CD4-positive, alpha-beta T cell treated with Interleukin-21 for 1 hour (primary cell): ENCODE measurements around the gene PRRC2B.
A peak's percentile ranks its signal among the peaks of the same experiment; 100 is the strongest.

Experiments
- DNase-seq: peaks from one replicate; pipeline ENCODE4 v3.0.0-alpha.2; 2020

The PRRC2B gene

DNA sequence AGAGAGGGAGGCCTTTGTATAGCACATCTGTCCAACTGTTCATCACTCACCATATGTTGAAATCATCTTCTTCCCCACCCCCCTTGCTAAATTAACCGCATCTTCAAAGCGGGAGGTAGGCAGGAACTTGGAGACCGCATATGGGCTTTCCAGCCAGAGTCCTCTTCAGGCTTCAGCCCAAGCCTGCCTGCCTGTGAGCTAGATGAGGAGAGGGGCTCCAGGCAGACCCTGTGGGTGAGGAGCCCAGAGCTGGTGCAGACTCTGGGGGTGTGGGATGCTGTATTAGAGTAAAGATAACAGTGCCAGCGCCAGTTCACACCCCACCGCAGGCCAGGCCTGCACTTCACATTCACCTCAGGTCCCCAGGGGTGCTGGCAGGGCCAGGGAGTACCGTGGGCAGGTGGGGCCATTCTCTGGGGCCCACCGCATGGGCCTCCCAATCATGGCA, 16.2 kb downstream of the PRRC2B start:
- DNase-seq: peak; percentile 65

DNA sequence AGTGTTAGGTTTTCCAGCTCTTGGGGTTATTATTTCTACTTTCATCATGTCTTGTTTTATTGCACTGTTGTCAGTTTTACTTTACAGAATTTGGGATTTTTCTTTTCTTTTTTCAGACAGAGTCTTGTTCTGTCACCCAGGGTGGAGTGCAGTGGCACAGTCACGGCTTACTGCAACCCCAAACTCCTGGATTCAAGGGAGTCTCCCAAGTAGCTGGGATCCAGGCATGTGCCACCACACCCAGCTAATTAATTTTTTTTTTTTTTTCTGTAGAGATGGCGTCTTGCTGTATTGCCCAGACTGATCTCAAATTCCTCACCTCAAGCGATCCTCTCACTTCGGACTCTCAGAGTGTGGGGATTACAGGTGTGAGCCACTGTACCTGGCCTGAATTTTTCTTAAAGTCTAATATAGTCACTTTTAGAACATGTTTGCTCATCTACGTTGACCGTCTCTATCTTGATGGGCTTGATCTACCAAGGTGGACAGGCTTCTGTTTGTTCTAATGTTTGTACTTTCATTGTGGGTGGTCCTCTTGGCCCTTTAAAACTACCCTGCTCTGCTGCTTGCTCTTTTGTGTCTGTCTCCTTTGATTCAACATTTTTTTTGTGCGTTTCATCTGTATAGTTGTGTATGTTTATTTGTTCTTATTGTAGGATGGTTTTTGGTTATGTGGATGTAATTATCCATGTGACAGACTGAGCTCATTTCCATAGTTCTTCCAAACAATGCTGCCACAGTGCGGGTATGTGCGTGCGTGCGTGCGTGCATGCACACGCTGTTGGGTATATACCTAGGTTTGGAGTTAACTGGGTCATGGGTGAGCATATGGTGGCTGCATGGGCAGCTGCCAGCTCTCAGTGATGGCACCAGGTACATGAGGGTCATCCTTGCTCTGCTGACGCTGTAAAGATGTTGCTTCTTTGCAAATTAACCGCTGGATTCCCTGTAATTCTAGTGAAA, 18.1 kb downstream of the PRRC2B start:
- DNase-seq: no peak

DNA sequence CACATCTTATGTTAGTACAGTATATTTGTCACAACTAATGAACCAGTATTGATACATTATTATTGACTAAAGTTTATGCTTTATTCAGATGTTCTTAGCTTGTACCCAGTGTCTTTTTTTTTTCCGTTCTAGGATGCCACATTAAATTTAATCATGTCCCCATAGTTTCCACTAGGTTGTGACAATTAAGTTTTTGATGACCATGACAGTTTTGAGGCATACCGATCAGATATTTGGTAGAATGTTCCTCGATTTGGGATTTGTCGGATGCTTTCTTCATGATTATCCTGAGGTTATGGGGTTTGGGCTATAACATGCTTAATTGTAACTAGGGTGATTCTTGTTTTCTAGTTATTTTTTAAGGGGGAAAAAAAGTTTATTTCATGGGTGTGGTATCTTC, 22.6 kb downstream of the PRRC2B start:
- no peak for DNase-seq

DNA sequence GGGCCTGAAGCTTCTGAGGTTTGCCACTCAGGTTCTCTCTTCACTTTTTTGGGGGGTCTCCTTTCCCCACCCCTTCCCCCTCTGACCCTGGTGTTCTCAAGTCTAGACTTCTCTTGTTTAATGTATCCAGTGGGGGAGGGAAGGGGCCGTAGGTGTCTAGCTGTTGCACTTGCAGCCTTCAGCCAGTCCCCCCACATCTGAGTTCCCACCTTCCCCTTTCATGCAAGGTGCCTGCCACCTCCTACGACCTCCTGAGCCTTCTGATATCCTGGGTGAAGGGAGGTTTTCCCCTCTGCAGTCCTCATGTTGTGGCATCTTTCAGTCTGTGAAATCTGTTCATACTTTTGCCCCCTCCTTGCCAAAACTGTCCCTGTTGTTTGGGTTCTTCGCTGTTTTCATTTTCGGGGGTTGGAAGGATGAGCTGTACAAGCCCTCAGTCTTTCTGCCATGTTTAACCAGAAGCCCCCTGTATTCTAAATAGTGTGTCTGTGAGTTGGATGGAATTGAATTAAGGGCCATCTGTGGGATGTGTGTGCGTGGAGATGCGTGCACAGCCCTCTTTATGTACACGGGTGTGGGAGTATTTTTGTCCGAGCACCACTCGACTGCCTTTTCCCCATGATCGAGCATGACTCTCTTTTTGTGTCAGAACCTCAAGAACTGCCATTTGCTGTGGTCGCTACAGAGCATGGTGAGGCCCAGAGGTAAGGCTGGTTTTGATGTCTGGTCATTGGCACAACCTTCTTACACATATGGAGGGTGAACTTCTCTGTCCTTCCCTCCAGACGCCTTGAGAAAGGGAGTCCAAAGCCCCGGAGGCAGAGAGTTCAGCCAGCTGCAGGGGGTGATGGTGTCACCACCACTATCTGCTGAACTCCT, 23.6 kb downstream of the PRRC2B start:
- DNase-seq: no peak

DNA sequence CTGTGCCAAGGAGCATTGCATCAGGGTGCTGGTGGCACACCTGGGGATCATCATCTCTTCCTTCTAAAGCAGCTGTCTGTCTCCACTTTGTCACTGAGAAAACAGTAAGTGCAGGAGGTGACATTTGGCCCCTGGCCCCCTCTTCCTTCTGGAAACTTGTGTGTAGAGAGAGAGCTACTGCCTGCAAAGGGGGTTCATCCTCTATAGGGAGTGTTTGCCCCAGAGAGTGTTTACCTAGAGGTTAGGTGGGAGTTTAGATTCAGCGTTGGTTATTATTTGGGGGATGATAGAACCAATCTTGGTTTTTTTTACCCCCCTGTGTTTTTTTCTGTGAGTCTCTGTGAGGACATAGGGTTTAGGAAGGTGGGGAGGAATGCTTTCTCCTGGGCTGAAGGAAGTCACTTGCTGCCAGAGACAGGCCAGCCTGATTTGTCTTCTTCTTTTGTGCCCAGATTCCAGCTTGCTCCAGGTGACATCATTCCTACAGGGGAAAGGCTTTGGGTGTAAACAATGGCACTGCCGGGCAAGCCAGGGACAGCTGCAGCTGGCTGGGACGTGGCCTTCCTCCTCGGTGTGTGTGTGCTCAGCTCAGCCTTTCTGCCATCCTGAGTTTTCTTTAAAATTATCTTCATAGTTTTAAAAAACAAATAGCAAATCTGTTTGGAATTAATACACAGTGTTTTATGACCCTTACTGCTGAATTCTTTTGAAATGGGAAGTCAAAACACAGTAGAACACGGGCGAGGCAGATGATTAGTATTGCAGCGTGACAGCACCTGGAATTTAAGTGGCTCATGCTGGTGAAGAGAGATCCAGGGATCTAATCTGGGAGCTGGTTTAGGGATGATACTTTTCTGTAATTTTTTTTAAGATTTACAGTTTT, 24.5 kb downstream of the PRRC2B start:
- DNase-seq: no peak

DNA sequence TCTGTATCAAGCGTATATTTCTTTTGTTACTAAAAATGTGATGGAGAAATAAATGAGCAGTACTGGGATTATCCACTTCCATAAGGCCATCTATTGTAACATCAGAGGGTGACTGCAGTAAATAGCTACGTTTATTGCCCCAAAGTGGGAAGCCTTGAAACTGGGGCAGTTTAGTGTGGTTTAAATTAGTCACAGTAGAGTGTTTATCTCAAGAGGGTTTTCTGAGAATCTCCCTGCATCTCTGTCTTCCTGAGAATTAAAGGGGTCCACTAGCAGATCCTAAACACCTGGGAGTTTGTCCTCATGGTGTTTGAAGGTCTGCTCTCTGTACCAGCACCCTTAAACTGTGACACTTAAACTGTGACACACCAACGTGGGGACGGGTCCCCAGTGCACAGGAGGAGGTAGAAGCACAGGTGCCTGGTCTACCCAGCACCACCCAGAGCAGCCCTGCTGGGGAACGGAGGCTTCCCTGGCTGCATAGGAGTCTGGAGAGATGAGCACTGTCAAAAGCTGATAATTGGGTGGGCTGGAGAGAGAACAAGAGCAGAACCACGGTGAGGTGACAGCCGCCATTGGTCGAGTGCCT, 25.2 kb downstream of the PRRC2B start:
- DNase-seq: no peak

DNA sequence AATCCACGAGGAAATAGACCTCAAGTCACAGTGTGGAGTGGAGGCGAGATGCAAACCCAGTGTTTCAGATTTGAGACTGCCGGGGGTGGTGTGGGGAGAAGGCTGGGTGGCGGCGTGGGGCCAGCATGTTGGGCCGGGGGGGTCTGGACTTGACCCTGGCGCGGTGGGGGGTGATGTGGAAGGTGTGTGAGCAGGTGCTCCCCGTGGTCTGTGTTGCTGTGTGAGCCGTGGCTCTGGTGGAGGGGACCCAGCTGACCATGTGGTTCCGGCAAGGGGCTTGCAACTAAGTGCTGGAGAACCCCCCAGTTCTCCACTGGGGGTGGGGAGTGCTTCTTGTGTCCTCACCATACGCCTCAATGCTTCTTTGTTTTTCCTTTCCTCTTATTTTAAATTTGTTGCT, 25.8 kb downstream of the PRRC2B start:
- DNase-seq: no peak

DNA sequence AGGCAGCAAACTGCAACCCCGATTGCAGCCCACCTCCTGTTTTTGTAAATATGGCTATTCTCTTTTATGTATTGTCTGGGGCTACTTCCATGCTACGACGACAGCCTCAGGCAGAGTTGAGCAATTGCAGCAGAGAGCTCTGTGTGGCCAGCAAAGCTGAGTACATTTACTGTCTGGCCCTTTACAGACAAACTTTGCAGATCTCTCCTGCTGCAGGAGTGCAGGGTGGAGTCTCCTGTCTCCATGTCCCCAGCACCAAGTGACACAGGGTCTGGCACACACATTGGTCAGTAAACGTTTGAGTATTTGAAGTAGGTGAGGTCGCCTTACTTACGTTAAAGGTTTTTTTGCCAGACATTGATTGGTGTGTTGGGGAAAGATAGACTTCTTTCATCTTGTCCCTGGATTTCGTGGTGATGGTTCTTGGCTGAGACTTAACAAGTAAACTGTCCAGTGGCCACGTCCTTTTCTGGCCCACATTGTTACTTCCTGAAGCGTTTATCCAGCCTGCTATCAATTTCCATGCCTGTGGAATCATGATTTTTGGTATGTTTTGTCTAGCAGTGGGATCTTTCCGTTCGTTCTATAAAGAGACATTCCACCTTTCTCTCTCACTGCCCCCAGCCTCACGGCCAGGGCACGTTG, 27.2 kb downstream of the PRRC2B start:
- DNase-seq: no peak

DNA sequence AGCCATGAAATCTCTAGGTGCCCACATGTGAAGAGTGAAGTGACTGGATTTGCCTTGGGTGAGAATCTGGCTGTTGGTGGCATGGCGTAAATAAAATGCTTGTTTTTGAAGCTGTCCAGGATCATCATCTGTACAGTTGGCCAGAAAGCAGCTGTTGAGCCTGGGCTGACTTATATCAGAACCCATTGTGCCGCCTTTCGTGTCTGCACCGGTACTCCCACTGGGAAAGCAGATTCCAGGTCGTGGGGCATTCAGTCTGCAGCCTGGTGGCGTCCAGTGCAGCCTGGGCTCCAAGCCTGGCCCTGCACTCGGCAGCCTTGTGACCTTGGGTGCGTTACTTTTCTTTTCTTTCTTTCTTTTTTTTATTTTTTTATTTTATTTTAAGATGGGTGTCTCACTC, 27.8 kb downstream of the PRRC2B start:
- no peak for DNase-seq

DNA sequence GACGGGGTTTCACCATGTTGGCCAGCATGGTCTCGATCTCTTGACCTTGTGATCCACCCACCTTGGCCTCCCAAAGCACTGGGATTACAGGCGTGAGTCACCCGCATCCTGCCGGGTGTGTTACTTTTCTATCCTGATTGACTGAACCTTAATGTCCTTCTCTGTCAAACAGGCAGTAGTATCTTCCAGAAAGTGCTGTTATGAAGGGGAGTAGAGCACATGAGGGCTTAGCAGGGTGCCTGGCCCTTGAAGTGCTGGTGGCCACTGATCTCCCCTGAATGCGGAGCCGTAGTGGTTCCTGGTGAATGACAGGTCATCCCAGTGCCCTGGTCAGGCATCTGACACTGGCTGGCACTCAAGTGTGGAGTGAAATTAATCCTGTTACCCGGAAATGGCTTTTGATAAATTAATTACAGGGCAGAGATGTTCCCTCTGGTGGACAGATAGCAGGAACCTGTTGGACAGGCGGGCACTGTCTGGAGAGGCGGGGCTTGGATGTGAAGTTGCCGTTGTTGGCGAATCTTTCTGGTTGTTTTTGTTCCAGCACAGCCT, 28.4 kb downstream of the PRRC2B start:
- peak; percentile 8 for DNase-seq

DNA sequence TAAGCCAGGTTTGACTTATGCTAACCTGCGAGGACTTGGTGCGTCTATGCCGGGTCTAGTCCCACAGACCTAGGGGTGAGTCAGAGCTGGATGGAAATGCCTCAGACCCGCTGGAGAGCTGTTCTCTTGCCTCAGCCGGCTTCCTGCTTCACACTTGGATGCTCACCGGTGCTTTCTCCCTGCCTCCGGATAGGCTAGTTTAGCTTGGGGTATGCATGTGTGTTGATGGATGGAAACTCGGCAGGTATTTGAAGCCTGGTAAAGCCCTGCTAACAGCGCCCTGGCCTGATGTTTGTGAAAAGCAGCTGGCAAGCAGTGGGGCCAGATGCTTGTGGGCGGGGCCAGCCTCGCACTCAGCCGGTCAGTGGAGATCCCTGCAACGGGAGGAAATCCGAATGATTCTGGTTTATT, 29.3 kb downstream of the PRRC2B start:
- no peak for DNase-seq

DNA sequence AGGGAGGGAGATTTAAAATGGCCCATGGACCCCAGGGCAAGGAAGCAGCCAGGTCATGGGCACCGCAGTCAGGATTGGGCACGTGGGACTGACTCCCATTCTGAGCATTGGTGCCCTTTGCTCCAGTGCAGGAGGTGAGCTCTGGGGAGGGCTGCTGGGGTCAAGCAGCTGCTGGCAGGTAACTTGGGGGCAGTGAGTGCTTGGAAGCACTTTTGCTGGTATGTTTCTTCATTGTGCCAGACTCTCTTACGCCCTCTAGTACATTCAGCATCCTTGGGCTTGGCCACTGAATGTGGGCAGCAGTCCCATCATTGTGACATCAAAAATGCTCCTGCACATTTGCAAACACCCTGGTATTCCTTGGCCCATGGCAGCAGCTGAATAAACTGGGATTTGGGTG, 32.7 kb downstream of the PRRC2B start:
- DNase-seq: no peak

DNA sequence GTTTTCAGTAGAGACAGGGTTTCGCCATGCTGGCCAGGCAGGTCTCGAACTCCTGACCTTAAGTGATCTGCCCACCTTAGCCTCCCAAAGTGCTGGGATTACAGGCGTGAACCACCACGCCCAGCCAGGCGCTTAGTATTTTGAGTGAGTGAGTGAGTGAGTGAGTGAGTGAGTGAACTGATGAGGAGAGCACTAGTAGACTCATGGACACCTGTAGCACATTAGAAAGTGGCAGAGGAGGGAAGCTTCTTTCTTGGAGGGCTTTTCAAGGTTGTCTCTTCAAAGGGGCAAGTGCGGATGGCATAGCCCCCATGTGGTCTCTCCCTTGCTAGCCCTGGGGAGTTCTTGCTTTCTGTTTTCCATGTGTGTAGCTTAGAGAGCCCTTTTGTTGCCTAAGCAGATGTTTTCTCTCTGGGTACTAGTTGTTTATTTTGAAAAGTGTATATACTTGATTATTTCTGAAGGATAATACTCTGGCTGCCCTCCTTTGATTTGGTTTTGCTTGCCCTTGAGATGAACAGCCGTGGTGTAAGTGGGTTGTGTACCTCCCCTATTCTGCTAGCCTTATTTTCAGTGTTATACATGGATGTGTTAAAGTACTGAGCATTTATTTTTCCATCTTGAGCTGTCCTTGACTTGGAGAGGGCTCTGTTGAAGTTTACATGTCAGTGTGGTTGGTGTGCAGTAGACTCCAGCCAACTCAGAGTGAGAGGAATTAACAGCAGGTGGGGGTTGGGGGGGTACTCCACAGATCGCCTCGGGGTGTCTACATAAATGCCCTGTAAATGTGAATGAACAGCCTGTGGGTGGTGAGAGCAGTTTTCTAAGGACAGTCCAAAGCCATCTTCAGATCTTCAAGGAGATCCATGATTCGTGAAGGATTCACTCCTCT, 35.5 kb downstream of the PRRC2B start:
- no peak for DNase-seq

DNA sequence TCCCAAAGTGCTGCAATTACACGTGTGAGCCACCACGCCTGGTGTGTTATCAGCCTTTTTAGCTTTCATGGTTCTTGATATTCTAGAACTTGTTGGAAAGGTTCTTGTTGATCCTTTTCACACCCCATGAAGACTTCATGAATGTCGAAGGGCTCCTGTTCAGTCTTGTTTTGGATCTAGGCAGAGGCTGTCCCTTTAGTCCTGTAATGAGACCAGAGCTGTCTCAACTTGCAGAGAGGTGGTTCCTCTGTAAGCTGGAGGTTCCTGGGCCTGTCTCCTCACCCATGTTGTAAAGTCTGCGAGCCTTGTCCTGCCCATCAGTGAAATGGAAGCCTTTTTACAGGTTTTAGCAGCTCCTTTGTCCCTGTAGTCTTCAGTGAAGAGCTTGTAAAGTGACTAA, 38.2 kb downstream of the PRRC2B start:
- no peak for DNase-seq

DNA sequence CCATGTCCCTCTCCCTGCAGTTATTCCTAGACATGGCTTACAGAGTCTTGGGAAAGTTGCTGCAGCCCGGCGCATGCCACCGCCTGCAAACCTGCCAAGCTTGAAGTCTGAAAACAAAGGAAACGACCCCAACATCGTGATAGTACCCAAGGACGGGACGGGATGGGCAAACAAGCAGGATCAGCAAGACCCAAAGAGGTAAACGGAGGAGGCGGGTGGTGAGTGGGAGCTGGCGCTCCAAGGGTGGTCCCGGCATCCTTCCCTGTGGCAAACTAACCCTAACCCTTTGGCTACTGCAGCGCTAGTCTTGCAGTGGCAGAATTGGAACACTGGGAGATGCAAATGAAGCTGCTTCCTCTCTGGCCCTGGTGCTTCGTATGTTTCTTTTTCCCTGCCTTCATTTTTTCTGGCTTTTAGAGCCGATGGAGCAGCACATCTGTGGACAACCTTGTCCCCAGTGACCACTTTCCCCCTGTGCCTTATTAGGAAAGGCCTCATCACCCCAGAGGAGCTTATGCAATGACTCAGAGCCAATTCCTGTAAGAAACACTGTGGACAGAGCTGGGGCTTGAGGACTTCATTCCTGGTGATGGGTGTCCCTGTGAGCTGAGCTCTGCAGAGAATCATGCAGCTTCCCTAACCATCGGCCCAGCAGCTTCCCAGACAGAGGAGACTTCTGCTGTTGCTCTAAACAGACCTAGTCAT, 38.9 kb downstream of the PRRC2B start:
- DNase-seq: no peak

DNA sequence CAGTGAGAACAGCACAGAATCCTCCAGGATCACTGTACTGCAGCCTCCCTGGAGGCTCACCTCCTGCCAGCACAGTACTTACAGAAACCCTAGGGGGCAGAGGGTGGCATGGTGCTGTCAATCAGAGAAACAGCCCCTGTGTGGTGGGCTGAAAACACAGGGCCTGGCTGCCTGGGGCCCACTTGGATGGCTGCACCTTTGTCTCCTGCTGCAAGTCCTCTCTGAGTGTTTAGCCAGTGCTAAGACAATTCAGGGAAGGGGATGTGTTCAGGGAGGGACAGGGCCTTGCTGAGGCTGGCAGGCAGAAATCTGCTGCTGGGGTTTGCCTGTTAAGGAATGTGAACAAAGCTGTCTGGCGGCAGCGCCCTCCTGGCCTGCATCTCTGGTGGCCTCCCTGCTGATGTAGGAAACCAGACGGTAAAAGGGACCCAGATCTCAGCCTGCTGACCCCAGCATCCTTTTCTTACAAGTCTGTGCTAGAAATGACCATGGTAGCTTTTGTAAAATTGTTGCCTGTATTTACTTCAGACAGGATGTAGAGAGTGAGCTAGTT, 39.5 kb downstream of the PRRC2B start:
- no peak for DNase-seq

DNA sequence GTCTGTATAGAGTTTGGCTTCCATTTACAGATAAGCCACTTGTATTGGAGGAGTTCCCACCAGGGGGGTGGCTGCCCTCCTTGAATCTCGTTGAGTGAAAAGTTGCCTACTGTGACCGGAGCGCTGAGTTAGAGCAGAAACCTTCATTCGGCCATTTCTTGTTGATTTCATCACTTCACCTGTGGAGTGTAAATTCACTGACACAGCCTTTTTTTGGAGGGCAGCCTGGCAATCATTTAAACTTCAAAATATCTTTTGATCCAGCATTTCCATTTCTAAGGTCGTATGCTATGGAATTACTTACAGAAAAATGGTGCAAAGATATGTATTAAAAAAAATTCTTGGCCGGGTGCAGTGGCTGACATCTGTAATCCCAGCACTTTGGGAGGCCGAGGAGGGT, 40.8 kb downstream of the PRRC2B start:
- DNase-seq: no peak

DNA sequence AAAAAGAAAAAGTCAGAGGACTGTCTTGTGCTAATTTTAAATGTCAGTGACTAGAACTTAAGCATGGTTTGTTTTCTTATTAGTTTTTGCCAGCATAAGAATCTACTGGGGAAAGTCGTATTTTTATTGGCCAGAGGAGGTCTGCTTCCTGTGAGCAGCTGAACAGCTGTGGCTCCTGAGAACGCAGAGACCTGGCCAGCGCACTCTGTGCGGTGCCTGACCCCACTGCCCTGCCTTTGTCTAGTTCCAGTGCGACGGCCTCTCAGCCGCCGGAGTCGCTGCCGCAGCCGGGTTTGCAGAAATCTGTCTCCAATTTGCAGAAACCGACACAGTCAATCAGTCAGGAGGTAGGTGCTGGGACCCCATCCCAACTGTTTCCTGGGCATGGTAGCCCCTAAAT, 42.5 kb downstream of the PRRC2B start:
- no peak for DNase-seq

DNA sequence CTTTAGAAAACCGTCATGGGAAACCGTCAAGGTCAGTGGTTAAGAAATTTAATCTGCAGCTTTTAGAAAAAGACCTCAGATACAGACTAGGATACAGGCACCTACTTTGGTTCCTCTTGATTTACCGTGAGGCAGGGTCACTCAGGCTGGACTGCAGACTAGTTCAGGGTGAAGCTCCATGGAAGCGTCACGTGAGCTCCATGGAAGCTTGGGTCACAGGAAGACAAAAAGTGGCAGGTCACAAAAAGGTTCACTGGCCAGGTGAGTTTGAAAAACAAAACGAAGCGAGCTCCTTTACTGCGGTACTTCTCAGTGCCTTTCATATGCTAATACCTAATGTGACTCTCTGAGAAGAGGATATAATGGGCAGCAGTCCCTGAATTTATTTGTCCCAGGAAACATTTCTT, 43.0 kb downstream of the PRRC2B start:
- DNase-seq: no peak
